ENCODE data around the gene PPCS.

Gene PPCS

DNA sequence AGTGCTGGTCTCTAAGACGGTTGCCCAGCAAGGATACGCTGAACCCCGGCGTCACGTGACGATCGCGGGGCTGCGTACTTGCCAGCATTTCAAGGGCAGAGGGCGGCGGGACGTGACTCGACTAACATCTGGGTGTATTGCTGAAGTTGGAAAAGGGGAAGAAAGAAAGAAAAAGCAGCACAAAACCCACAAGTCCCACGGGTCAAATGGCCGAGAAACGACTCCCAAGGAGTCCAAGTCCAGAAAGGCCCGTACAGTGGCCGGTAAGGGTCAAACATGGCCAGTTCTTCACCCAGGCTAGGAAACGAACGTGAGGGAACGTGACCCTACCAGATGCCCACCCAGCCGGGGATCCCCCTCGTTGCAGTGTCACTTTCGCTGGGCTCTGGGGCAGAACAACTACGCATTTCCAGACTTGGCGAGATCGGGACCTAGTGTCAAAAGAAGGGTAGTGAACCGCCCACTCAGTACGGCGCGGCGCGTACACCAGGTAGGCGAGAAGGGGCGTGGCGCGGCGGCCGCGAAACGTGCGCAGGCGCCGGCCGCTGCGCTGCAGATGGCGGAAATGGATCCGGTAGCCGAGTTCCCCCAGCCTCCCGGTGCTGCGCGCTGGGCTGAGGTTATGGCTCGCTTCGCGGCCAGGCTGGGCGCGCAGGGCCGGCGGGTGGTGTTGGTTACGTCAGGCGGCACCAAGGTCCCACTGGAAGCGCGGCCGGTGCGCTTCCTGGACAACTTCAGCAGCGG is at the start of gene PPCS, which contains the start of gene ZMYND12:
Gene PPCS, plus strand, starts transcription at position 534 of the 744 bp plus-strand sequence. Its CDS starts 23 bp downstream, at position 557.
Gene ZMYND12, minus strand, starts transcription at position 13 of the 744 bp plus-strand sequence. CDS start 25 bp downstream, outside the sequence.
- DNase-seq (ENCODE audit: low read depth in 2 of 2), result peak; percentile 87 to 90

- DNase-seq (ENCODE audit: low read depth in 2 of 2), result no peak
These were observed 41.5 kb upstream of the PPCS start for GRCh38 chr1:42414551-42415496.

GRCh38 chr1:42417166-42417565 is 39.2 kb upstream of the PPCS start:
- DNase-seq (ENCODE audit: low read depth in 2 of 2), result no peak

GRCh38 chr1:42418516-42418915 is 37.8 kb upstream of the PPCS start:
- DNase-seq (ENCODE audit: low read depth in 2 of 2), result no peak

- no peak for DNase-seq (ENCODE audit: low read depth in 2 of 2)
These were observed 37.1 kb upstream of the PPCS start for GRCh38 chr1:42419126-42419821.

GRCh38 chr1:42420121-42420520 is 36.2 kb upstream of the PPCS start:
- no peak for DNase-seq (ENCODE audit: low read depth in 2 of 2)

GRCh38 chr1:42420911-42421585 is 35.3 kb upstream of the PPCS start:
- DNase-seq (ENCODE audit: low read depth in 2 of 2), result no peak

GRCh38 chr1:42422737-42423136 is 33.6 kb upstream of the PPCS start:
- DNase-seq (ENCODE audit: low read depth in 2 of 2), result no peak

- no peak for DNase-seq (ENCODE audit: low read depth in 2 of 2)
These were observed 32.7 kb upstream of the PPCS start for GRCh38 chr1:42423681-42424080.

GRCh38 chr1:42424201-42424600 is 32.1 kb upstream of the PPCS start:
- DNase-seq (ENCODE audit: low read depth in 2 of 2), result no peak

DNA sequence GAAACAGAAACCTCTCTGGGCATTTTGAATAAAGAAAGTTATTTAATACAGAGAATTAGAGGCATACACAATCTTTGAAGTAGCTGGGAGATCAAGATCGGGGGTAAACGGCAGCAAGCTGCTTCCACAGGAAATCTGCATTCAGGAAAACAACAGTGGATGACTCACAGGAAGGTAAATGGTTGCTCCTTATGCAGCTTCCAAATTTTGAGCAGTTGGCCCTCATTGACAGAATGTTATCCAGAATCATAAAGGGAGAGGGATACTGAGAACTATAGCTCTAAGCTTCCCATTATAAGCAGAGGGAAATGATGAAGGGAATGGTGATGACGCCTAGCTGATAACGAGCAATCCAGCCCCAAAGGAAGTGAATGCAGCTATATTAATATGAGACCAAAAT is 29.1 kb upstream of the PPCS start:
- DNase-seq (ENCODE audit: low read depth in 2 of 2), result no peak

- DNase-seq (ENCODE audit: low read depth in 2 of 2), result no peak
These were observed 26.7 kb upstream of the PPCS start for GRCh38 chr1:42429603-42430002.

DNA sequence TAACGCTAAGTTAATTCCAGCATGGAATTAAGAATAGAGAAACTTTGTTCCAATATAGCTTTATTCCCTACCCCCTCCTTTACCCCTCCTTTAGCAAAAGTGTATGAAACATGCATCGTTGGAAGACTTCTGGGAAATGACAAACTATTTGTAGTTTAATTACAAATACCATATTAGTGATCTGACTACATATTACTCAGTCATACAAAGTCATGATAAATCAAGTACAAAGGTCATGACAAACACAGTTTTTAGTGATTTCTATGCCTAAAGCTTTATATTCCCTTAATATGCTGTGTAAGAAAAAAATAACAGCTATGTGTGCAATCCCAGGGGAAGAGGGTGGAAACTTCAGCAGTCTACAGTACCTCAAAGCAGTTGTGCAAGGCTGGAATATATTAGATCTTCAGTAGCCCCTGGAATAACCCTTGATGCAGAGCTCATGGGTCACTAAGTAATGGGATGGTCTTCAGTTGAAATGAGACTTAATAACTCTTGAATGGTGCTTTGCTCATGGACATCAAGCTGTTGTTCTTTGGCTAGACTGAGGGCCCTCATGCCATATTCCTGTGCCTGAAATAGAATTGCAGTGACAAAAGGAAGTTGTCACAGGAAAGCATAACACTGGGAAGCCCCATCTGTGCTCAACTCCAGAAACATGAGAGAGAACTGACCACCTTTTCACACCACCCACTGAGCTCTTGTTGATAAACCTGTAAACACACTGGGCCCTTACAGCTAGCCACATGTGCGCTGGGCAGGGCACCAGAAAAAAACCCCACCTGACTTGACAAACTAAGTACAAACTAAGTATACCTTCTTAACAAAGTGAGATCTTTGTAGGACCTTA is 25.8 kb upstream of the PPCS start:
- DNase-seq (ENCODE audit: low read depth in 2 of 2), result no peak

GRCh38 chr1:42431514-42431913 is 24.8 kb upstream of the PPCS start:
- DNase-seq (ENCODE audit: low read depth in 2 of 2), result no peak

GRCh38 chr1:42432714-42433113 is 23.6 kb upstream of the PPCS start:
- no peak for DNase-seq (ENCODE audit: low read depth in 2 of 2)

DNA sequence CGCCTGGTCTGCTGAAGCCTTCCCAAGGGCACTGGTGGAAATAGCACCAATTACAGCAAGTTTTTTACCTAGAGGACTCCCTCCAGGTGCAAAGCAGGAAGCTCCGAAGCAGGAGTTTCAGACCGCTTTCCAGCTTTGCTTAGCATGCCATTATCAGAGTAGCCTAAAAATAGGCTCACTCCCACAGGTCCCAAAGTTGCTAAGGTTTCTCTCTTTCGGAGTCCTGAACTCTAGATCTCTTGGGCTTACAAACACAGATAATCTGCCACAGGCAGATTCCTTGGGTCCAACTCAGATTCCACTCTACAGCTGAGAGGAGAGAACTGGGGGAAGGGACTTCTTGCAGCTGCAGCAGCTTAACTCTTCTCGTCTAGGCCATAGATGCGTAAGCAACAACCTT is 23.0 kb upstream of the PPCS start:
- DNase-seq (ENCODE audit: low read depth in 2 of 2), result no peak

GRCh38 chr1:42434340-42434739 is 22.0 kb upstream of the PPCS start:
- no peak for DNase-seq (ENCODE audit: low read depth in 2 of 2)

DNA sequence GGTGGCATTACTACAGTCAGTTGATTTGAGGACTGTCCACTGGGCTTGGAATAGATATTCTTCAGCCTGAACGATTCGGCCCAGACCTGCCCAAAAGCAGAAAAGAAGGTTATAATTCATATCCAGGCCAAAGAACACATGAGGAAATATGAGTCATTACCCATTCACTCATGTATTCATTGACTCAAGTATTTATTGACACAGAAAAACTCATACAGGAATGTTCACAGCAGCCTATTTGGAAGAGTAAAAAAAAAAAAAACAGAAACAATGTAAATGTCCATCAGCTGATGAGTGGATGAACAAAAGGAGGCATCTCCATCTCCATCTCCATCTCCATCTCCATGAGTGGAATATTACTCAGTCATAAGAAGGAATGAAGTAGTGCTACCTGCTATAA is 16.4 kb upstream of the PPCS start:
- DNase-seq (ENCODE audit: low read depth in 2 of 2), result no peak

GRCh38 chr1:42442662-42443061 is 13.7 kb upstream of the PPCS start:
- no peak for DNase-seq (ENCODE audit: low read depth in 2 of 2)

DNA sequence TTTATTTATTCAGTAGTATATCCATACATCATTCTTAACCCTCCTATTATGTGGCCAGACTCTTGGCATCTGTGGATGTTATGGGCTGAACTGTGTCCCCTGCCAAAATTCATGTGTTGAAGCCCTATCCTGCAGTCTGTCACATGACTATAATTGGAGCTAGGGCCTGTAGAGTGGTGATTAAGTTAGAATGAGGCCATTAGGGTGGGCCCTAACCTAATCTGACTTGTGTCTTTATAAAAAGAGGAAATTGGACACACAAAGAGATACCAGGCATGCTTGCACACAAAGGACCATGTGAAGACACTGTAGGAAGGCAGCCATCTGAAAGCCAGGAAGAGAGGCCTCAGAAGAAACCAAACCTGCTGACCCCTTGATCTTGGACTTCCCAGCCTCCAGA is 7.1 kb upstream of the PPCS start:
- DNase-seq (ENCODE audit: low read depth in 2 of 2), result no peak

GRCh38 chr1:42450061-42450460 is 6.3 kb upstream of the PPCS start:
- DNase-seq (ENCODE audit: low read depth in 2 of 2), result no peak

Data from stimulated activated CD8-positive, alpha-beta memory T cell treated with anti-CD3 and anti-CD28 coated beads, Interleukin-15, amount 100 ng/mL, for 48 hours (primary cell).